Ishikawa (cell line): Measurements from ENCODE around the gene PTTG1.

Source experiments
- CEBPB ChIP-seq: IDR thresholded peaks from 2 replicates; pipeline ENCODE4 v1.6.1; 2012
- CREB1 ChIP-seq: IDR thresholded peaks from 2 replicates; pipeline ENCODE4 v1.6.1; 2012; ENCODE audit warnings: low read depth
- EGR1 ChIP-seq: IDR thresholded peaks from 2 replicates; pipeline ENCODE4 v1.6.1; 2012
- EP300 ChIP-seq: IDR thresholded peaks from 2 replicates; pipeline ENCODE4 v1.6.1; 2012; ENCODE audit warnings: borderline replicate concordance
- FOXM1 ChIP-seq: IDR thresholded peaks from 2 replicates; pipeline ENCODE4 v1.6.1; 2012; ENCODE audit warnings: low read depth, borderline replicate concordance
- MAX ChIP-seq: IDR thresholded peaks from 2 replicates; pipeline ENCODE4 v1.6.1; 2012
- NFIC ChIP-seq: IDR thresholded peaks from 2 replicates; pipeline ENCODE4 v1.6.1; 2012
- RAD21 ChIP-seq: IDR thresholded peaks from 2 replicates; pipeline ENCODE4 v1.6.1; 2012; ENCODE audit warnings: low read depth
- REST ChIP-seq: IDR thresholded peaks from 2 replicates; pipeline ENCODE4 v1.6.1; 2012; ENCODE audit warnings: low read depth, mild to moderate bottlenecking
- TAF1 ChIP-seq: IDR thresholded peaks from 2 replicates; pipeline ENCODE4 v1.6.1; 2012; ENCODE audit warnings: low read depth, mild to moderate bottlenecking
- TCF12 ChIP-seq: IDR thresholded peaks from 2 replicates; pipeline ENCODE4 v1.6.1; 2012; ENCODE audit warnings: low read depth
- TEAD4 ChIP-seq: IDR thresholded peaks from 2 replicates; pipeline ENCODE4 v1.6.1; 2012
- USF1 ChIP-seq: IDR thresholded peaks from 2 replicates; pipeline ENCODE4 v1.6.1; 2012
- YY1 ChIP-seq: IDR thresholded peaks from 2 replicates; pipeline ENCODE4 v1.6.1; 2012; ENCODE audit warnings: low read depth
- ZBTB7A ChIP-seq: IDR thresholded peaks from 2 replicates; pipeline ENCODE4 v1.6.1; 2012; ENCODE audit warnings: low read depth

Gene PTTG1

GRCh38 chr5:160421625-160422258, at the start of gene PTTG1:
TSS of gene PTTG1 (plus strand) at chr5:160421855. CDS start at chr5:160422313, 458 bp downstream.
- TF ChIP-seq TCF12 (peak; percentile 64; the same call in 1 of the 2 replicates), RAD21 (no peak), CEBPB (no peak), ZBTB7A (no peak), FOXM1 (peak; percentile 99), REST (no peak), CREB1 (no peak), TEAD4 (0 out of 2 replicates have a peak, but pooled peaks have one; percentile 12), MAX (peak; percentile 79), EGR1 (no peak), EP300 (no peak), USF1 (no peak), YY1 (no peak), NFIC (0 out of 2 replicates have a peak, but pooled peaks have one; percentile 13), TAF1 (peak; percentile 81)

GRCh38 chr5:160375166-160375565, 46.5 kb upstream of the PTTG1 start:
- TF ChIP-seq FOXM1 = no peak
- no peak for TF ChIP-seq YY1
- TF ChIP-seq TCF12 = no peak
- no peak for TF ChIP-seq CEBPB
- TF ChIP-seq EGR1 = no peak
- TF ChIP-seq REST = no peak
- TF ChIP-seq TAF1 = no peak
- TF ChIP-seq USF1 = no peak
- no peak for TF ChIP-seq CREB1
- TF ChIP-seq TEAD4 = no peak
- no peak for TF ChIP-seq MAX
- TF ChIP-seq RAD21 = no peak
- TF ChIP-seq NFIC = no peak
- TF ChIP-seq ZBTB7A = no peak
- TF ChIP-seq EP300 = no peak

GRCh38 chr5:160375701-160376100, 46.0 kb upstream of the PTTG1 start:
- TF ChIP-seq YY1 = no peak
- TF ChIP-seq CREB1 = no peak
- no peak for TF ChIP-seq MAX
- no peak for TF ChIP-seq NFIC
- TF ChIP-seq RAD21 = no peak
- no peak for TF ChIP-seq USF1
- no peak for TF ChIP-seq EGR1
- no peak for TF ChIP-seq TCF12
- no peak for TF ChIP-seq REST
- TF ChIP-seq TEAD4 = no peak
- no peak for TF ChIP-seq ZBTB7A
- no peak for TF ChIP-seq TAF1
- no peak for TF ChIP-seq EP300
- no peak for TF ChIP-seq CEBPB
- TF ChIP-seq FOXM1 = no peak

- TF ChIP-seq REST (no peak), RAD21 (no peak), MAX (no peak), USF1 (no peak), EP300 (no peak), NFIC (no peak)
Observed at GRCh38 chr5:160376416-160376815, 45.2 kb upstream of the PTTG1 start.
